Ramos (cell line): ENCODE measurements around the gene LAMC1.

Experiments
- in situ Hi-C: fragments of 300-500 bp; cut with MboI; formaldehyde crosslinking; loops from one replicate; pipeline ENCODE4 v1.14.3; 2022; ENCODE audit warnings: low sequenced_read_pairs; ENCODE audit not compliant: unreplicated experiment

The LAMC1 gene

DNA sequence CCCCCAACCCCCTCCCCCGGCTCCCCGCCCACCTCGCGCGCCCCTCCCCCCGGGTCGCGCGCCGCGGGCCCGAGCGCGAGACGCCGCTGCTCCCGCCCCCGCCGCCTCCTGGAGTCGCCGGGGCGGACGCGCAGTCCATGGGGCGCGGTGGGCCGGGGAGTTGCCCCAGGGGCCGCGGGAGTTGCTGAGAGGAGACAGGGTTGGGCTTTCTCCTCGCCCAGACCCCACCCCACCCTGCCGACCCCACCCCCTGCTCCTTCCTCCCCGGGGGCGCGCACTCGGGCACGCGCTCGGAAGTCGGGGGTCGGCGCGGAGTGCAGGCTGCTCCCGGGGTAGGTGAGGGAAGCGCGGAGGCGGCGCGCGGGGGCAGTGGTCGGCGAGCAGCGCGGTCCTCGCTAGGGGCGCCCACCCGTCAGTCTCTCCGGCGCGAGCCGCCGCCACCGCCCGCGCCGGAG is at the start of gene LAMC1:
LAMC1 (plus strand) TSS at position 275 of the 455 bp plus-strand sequence. CDS start 297 bp downstream, outside the sequence.
- in situ Hi-C loops = no loop called here

DNA sequence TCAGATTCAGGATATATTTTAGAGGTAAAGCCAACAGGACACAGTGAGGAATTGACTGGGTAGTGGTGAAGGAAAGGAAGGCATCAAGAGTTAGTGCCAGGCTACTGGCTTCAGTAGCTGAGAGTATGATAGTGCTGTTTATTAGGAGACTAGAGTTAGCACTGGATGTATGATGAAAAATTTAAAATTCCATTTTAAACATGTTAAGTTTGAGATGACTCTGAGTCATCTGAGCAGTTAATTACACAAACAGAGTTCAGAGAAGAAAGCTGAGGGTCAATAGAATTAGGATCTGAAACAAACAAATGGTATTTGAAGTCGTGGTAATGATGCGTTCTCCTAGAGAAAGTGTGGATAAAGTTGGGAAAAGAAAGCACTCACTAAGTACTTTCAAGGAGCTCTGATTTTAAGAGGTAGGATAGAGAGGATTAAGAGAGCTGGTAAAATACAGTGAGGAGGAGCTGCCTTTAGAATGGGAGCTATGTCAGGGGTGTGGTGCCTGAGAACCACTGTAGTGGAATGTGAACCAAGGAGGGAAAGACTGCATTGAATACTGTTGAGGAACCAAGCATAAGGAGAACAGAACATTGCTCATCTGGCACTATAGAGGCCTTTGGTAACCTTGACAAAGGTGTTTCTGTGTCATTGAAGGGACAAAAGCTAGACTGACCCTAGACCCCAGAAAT is 48.6 kb upstream of the LAMC1 start:
- in situ Hi-C loops = no loop called here

DNA sequence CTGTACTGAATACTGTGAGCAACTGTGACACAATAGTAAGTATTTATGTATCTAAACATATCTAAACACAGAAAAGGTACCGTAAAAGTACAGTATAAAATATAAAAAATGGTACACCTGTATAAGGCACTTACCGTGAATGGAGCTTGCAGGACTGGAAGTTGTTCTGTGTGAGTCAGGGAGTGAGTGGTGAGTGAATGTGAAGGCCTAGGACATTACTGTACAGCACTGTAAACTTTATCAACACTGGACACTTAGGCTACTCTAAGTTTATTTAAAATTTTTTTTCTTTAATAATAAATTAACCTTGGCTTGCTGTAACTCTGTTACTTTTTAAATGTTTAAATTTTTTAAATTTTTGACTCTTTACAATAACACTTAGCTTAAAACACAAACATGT is 45.7 kb upstream of the LAMC1 start:
- in situ Hi-C loops = no loop called here

DNA sequence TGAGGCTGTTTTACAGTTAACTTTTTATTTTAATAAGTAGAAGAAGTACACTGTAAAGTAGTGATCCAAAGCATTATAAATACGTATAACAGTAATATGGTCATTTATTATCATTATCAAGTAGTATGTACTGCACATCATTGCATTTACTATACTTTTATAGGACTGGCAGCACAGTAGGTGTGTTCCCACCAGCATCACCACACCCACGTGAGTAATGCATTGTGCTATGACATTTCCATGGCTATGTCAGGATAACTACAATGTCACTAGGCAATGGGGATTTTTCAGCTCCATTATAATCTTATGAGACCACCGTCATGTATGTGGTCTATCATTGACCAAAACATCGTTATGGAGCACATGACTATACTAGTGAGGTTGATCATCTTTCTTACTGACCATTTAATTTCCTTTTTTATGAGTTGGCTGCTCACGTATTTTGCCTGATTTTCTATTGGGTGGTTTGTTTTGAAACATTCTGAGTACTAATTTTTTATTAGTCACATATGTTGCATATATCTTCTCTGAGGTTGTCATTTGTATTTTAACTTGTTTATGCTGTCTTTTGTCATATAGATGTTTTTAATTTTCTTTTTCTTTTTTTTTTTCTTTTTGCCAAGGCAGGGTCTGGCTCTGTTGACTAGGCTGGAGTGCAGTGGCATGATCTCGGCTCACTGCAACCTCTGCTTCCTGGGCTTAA is 44.9 kb upstream of the LAMC1 start:
- in situ Hi-C loops = no loop called here

DNA sequence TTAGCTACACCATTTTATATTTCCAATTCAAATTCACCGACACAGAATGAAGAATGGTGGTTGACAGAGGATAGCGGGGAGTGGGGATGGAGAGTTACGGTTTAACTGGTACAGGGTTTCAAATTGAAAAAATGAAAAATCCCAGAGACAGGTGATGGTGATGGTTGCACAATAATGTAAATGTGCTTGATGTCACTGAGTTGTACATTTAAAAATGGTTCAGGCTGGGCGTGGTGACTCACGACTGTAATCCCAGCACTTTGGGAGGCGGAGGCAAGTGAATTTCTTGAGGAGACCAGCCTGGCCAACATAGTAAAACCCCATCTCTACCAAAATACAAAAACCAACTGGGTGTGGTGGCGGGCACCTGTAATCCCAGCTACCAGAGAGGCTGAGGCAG is 39.1 kb upstream of the LAMC1 start:
- in situ Hi-C loops = no loop called here

DNA sequence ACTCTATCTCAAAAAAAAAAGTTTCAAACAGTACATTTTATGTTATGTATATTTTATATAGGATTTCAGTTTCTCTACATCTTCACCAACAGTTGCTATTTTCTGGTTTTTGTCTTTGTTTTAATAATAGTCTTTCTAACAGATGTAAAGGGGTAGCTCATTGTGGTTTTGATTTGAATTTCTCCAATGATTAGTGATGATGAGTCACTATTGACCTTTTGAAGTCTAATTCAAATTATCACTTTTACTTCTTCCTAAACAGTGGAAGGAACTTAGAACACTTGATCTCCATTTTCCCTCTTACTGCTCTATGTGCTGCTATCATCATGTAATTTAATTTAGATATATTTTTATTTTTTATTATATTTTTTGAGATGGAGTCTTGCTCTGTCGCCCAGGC is 38.6 kb upstream of the LAMC1 start:
- in situ Hi-C loops = no loop called here

DNA sequence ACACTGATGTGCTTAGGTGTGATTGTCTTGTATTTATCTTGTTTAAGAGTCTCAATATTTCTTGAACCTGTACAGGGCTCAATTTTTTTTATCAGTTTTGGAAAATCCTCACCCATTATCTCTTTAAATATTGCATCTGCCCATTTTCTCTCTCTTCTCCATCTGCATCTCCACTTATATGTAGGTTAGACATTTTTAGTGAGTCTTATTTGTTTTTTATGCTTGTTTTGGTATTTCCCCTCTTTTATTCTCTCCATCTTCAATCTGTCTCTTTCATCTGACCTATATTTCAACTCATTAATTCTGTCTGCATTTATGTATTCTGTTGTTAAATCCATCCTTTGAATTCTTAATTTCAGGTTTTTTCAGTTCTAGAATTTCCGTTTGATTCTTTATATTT is 37.3 kb upstream of the LAMC1 start:
- in situ Hi-C loops = no loop called here

DNA sequence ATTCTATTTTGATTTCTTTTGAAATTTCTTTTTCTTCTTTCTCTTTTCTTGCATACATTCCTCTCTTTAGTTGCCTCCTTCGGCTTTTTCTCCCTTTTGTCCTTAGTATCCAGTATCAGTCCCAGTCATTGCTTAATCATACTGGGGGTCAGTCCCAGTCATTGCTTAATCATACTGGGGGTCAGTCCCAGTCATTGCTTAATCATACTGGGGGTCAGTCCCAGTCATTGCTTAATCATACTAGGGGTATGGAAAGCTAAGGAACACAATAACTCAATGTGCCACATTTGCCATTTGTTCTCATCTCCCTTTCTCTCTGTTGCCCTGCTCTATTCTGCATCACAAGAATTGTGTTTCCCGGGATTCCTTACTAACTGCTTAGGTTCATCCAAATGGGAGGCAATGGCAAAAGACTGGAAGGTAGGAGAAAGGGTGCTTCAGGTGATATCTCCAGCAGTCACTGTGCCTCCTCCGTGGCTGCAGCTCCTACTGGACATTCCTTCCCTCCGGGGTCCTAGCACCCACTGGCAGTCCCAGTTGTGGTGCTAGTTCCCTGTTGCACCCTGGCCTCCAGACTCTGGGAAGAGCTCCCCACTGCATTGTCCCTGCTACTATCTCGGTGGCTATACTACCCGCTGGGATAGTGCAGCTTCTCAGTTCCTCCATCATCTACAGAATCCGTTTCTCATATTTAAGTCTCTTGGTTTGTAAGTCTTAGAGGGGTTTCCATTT is 32.6 kb upstream of the LAMC1 start:
- in situ Hi-C loops = no loop called here

DNA sequence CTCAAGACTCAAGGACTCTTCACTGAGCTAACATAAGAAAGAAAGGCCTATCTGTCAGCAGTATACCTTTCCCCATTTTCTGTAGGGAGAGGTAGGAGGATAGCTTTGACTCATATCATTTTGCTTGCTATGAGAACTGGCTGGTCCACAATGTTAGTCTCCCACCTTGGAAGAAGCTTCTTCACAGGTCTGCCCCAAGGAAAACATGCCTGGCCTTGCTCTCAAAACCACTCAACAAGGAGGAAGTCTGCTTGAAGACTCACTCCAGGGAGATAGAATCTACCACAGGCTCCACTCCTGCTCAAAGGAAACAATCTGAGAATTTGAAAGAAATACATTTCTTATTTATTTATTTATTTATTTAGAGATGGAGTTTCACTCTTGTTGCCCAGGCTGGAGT is 29.5 kb upstream of the LAMC1 start:
- in situ Hi-C loops = no loop called here

DNA sequence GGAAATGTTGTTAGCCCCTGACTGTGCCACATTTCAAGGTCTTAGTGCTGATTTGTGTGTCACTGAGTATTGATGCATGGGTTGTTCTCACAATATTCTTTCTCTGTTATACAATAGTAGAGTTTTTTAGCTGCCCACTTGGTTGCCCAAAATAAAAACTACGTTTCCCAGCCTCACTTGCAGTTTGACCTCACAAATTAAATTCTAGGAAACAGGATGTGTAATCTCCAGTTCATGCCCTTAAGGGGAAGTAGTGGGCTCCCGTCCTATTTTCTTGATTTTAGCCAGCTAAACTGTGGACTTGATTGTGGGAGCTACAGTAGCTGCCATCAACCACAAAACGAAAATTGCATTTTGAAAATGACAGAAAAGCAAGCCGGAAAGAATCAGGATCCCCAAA is 27.3 kb upstream of the LAMC1 start:
- in situ Hi-C loops = no loop called here

DNA sequence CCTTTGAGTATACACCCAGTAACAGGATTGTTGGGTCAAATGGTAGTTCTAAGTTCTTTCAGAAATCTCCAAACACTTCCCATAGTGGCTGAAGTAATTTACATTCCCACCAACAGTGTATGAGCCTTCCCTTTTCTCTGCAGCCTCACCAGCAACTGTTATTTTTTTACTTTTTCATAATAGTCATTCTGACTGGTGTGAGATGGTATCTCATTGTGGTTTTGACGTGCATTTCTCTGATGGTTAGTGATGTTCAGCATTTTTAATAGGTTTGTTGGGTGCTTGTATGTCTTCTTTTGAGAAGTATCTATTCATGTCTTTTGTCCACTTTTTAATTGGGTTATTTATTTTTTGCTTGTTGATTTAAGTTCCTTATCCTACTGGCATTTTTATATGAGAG is 26.4 kb upstream of the LAMC1 start:
- in situ Hi-C loops = no loop called here

DNA sequence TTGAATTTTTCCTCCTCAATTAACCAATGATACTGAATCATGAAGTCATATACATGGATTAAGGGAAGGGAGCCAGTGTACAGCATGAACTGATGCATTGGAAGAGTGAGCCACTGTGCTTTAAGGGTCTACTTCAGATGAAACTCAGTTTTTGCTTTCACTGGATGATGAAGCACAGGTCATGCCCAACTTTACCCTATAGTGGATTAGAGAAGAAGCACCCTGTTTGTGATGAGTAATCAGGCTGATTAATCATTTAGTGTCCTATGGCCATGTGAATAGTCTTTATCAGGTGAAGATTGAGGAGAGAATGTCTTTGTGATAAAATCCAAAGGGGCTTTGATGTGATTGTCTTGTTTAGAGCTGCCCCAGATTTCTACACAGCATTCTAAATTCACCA is 24.7 kb upstream of the LAMC1 start:
- in situ Hi-C loops = no loop called here

DNA sequence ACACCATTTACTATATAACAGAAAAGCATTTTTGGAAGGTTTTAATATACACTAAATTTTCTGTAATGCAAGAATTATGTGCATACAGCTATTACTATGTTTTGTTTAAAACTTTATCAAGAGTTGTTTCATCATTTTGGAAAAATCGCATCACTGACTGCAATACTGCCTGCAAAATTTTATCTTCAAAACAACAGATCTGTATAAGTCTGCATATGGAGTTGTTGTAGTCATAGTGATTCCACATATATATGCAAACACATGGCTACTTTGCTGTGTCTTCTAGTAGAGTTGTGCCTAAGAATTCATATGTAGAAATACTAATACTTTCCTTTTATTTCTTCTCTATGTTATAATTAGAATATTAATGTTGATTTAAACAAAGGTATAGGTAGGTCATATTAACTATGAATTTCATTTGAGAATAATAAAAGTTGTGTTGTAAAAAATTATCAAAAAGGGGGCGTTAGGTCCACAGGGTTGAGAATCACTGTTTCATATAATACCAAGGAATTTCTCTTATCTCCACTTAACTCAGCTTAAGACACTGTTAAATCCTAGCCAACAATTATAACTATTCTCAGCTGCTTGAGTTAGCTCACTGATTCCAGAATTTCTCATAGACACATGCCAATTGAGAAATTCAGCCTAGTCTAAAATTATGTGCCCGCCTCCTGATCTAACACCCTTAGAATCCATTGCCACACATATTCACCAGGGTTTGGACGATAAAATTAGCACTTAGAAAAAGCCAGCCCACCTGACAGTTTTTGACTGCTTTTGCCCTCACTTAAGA is 22.9 kb upstream of the LAMC1 start:
- in situ Hi-C loops = no loop called here

DNA sequence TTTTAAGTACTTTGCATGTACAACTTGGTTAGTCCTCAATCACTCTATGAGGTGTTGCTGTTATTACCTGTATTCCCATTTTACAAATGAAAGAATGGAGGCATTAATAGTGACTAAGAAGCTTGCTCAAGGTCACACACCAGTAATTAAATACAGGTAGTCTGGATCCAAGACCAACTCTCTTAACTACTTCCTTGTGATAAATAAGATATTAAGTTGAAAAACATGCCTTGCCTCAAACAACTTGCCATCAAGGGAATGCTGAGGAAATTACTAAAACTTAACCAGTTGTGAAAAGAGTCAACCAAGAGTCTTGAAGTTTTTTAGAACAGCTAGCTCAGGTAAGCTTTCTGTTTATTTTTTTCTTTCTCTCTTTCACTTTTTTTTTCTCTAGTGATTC is 21.0 kb upstream of the LAMC1 start:
- in situ Hi-C loops = no loop called here

DNA sequence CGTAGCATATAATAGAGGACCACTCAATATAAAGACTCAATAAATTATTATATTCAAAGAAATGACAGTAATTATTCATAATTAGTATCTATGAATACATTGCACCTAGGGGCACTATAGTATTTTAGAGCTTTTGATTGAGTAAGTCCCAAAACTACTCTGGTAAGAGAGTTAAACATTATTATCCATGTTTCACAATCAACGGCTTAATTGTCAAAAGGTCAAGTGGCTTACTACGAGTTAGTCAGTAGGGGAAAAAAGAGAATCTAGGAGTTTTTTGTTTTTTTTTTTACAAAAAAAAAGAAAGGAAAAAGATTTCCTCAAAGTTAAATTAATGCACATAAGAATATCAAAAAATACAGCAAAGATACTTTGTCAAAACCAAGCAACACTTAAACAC is 20.4 kb upstream of the LAMC1 start:
- in situ Hi-C loops = no loop called here

DNA sequence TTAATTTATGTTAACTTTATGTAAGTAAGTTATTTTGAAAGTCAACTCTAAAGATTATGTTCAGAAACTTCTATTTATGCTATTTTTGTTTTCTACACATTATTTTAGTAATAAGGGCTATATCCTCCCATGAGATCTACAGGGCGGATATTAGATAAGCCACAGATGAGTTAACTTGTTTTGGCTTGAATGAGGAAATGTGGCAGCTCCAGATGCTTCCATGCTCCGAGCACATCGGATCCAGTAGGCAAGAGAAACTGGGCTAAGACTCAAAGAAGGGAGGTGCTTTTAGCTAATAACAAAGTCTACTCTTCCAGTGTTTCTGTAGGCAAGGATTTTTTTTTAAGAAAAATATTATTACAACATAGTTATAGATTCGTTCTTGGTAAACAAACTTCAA is 20.0 kb upstream of the LAMC1 start:
- in situ Hi-C loops = no loop called here

DNA sequence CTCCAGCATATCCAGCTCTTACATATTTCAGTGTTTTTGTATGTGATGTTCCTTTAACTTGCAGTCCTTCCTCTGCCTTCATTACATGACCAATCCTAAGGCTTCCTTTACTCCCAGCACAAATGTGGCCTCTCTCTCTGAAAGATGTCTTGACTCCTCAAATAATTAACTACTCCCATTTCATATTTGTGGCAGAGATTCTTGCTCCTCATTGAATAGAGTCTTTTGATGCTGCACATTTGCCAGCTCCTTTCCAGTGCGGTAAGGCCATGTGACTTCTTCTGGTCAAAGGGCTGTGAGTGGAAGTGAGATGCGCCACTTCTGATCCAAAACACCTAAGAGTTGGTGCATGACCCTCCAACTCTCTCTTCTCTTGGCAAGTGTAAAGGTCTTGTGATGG is 19.1 kb upstream of the LAMC1 start:
- in situ Hi-C loops = no loop called here

DNA sequence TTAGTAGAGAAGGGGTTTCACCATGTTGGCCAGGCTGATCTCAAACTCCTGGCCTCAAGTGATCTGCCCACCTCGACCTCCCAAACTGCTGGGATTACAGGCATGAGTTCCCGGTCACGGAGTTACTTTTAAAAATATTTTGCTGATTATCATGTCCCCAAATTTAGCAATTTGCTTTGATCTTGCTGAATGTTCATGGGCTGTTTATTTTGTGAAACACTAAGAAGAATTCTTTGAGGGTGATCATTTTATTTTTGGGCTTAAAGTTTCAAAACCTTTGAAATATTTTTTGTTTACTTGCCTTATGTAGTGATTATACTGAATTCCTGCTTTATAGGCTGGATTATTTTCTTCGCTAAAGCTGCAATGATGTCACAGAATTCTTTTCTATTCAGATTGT is 11.4 kb upstream of the LAMC1 start:
- in situ Hi-C loops = no loop called here

DNA sequence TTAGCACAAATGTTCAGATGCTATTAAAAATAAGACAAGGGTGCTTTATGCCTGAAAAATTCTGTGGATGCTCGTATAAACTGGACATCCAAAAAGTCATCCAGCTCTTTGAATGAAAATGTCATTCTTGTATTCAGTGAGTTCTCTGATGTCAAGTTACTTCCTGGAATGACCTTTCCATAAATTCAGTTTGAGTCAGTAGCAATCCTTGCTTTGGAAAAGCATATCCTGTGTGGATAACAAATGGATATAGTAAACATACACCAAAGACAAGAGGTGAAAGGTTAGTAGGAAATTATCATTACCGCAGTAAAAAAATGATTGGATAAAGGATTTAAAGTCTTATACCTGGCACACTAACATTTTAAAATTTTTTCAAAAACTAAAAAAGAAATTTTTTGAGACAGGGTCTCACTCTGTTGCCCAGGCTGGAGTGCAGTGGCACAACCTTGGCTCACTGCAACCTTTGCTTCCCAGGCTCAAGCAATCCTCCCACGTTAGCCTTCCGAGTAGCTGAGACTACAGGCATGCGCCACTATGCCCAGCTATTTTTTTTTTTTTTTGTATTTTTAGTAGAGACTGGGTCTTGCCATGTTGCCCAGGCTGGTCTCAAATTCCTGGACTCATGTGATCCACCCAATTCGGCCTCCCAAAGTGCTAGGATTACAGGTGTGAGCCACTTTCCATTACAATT is 10.8 kb upstream of the LAMC1 start:
- in situ Hi-C loops = no loop called here

DNA sequence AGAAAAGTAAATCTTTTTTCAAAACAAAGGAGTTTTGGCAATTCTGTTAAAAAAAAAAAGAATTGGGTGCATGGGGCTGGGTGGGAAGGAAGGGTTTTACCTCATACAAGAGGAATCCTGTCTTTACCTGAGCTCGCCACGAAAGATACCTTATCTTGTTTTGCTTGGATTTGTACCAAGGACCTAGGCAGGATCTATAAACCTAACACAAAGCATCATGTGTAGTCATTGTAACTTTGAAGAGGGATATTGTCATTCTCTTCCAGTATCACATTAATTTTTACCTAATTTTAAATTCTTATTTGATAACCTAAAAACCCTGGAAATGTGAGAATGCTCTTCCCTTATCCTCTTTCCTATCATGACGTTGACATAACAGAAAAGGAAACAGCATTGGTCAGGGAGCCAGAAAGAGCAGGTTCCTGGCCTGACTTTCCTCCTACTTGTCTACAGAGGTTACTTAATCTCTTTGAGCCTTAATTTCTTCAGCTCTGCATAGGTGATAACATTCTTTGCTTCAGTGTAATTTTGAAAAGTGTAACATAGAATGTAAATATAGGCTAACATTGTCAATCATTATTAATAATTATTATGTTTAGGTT is 4.0 kb upstream of the LAMC1 start:
- in situ Hi-C loops = no loop called here
